Measurements from ENCODE around the gene ACOXL. TPM values are rescaled to one million over a fixed set of nuclear protein-coding genes. Genes with fewer than 3 reads are reported as not detected.

The ACOXL gene
- polyA plus RNA-seq, 3 donors: 0.35 TPM; not detected in 2

GRCh38 chr2:110805894-110806452 lies 73.6 kb downstream of the ACOXL start:
- WGBS (ENCODE audit: insufficient coverage): 3% methylated on average over 14 of the region's 14 CpGs
- DNase-seq: no peak
- Histone ChIP-seq H3K79me2 (ENCODE audit: insufficient read depth, low read length) (no peaks in the 10 kb centered on the region), H3K27me3 (ENCODE audit: control insufficient read depth in 2 of 2, insufficient read depth in 2 of 2, low read length in 2 of 2) (peaks cover 16 to 29% of the 10 kb centered on the region in 2 donors), H4K20me1 (ENCODE audit: insufficient read depth, low read length) (no peaks in the 10 kb centered on the region), H3K27ac (ENCODE audit: low read depth in 1 of 2, low read length in 2 of 2) (no peak overlapping the region), H3K4me2 (replicated peaks; ENCODE audit: extremely low read depth, low read length, poor library complexity, severe bottlenecking) (no peak overlapping the region), H3K36me3 (replicated peaks in 1 of 2; ENCODE audit: control insufficient read depth in 1 of 2, insufficient read depth in 2 of 2, low read length in 2 of 2) (no peaks in the 10 kb centered on the region), H3K4me3 (replicated peaks in 1 of 3; ENCODE audit: low read depth in 2 of 3, low read length in 3 of 3) (no peak overlapping the region), H3K9ac (ENCODE audit: insufficient read depth, low read length, poor library complexity, severe bottlenecking) (no peak overlapping the region), H2AFZ (ENCODE audit: insufficient read depth, low read depth, low read length, poor library complexity, severe bottlenecking) (no peak overlapping the region), H3K9me3 (replicated peaks in 1 of 2; ENCODE audit: control insufficient read depth in 1 of 2, insufficient read depth in 1 of 2, low read length in 2 of 2) (no peaks in the 10 kb centered on the region), H3K4me1 (ENCODE audit: control insufficient read depth in 1 of 2, insufficient read depth in 2 of 2, low read length in 2 of 2) (peaks cover 0 to 6% of the 10 kb centered on the region in 2 donors)
- Mint-ChIP-seq H3K9me3 (peaks cover 0 to 9% (median 5%) of the 10 kb centered on the region in 7 donors), H3K4me3 (no peak overlapping the region), H3K27ac (peak overlapping the region in 1 of 7 donors; percentile 42), H3K36me3 (no peaks in the 10 kb centered on the region), H3K27me3 (ENCODE audit: low read depth in 3 of 3) (peaks cover 20 to 40% (median 34%) of the 10 kb centered on the region in 3 donors), H3K4me1 (peaks cover 15% of the 10 kb centered on the region)
- intact Hi-C loops (cut with micrococcal nuclease): no loop called here
- TF ChIP-seq CTCF (IDR thresholded peaks at IDR 0.05): no peak

- Mint-ChIP-seq H3K27ac (no peak overlapping the region), H3K4me1 (peaks cover 18% of the 10 kb centered on the region), H3K27me3 (ENCODE audit: low read depth in 3 of 3) (peaks cover 16 to 37% (median 26%) of the 10 kb centered on the region in 3 donors), H3K36me3 (no peaks in the 10 kb centered on the region), H3K4me3 (no peak overlapping the region), H3K9me3 (peaks cover 0 to 9% (median 5%) of the 10 kb centered on the region in 7 donors)
- Histone ChIP-seq H3K4me3 (replicated peaks in 1 of 3; ENCODE audit: low read depth in 2 of 3, low read length in 3 of 3) (no peak overlapping the region), H2AFZ (ENCODE audit: insufficient read depth, low read depth, low read length, poor library complexity, severe bottlenecking) (no peak overlapping the region), H3K79me2 (ENCODE audit: insufficient read depth, low read length) (no peaks in the 10 kb centered on the region), H3K27me3 (ENCODE audit: control insufficient read depth in 2 of 2, insufficient read depth in 2 of 2, low read length in 2 of 2) (peaks cover 9 to 22% of the 10 kb centered on the region in 2 donors), H3K9me3 (replicated peaks in 1 of 2; ENCODE audit: control insufficient read depth in 1 of 2, insufficient read depth in 1 of 2, low read length in 2 of 2) (no peaks in the 10 kb centered on the region), H3K4me1 (ENCODE audit: control insufficient read depth in 1 of 2, insufficient read depth in 2 of 2, low read length in 2 of 2) (peaks cover 0 to 6% of the 10 kb centered on the region in 2 donors), H3K27ac (ENCODE audit: low read depth in 1 of 2, low read length in 2 of 2) (no peak overlapping the region), H3K36me3 (replicated peaks in 1 of 2; ENCODE audit: control insufficient read depth in 1 of 2, insufficient read depth in 2 of 2, low read length in 2 of 2) (no peaks in the 10 kb centered on the region), H4K20me1 (ENCODE audit: insufficient read depth, low read length) (no peaks in the 10 kb centered on the region), H3K4me2 (replicated peaks; ENCODE audit: extremely low read depth, low read length, poor library complexity, severe bottlenecking) (no peak overlapping the region), H3K9ac (ENCODE audit: insufficient read depth, low read length, poor library complexity, severe bottlenecking) (no peak overlapping the region)
- intact Hi-C loops (cut with micrococcal nuclease): no loop called here
- no peak for DNase-seq
- 98% methylated on average over 8 of the region's 12 CpGs for WGBS (ENCODE audit: insufficient coverage)
- no peak for TF ChIP-seq CTCF (IDR thresholded peaks at IDR 0.05)
Observed at GRCh38 chr2:110807522-110807921, 75.1 kb downstream of the ACOXL start.
